Stimulated activated CD4-positive, alpha-beta T cell treated with anti-CD3 and anti-CD28 coated beads, Interleukin-2, amount 100 ng/mL, for 4 hours (primary cell): ENCODE measurements around the gene ACOT7.

Source experiments
- DNase-seq: peaks from one replicate; pipeline ENCODE4 v3.0.0-alpha.2; 2020; ENCODE audit warnings: low read depth

Gene ACOT7

GRCh38 chr1:6424000-6424565 lies 30.5 kb upstream of the ACOT7 start:
- DNase-seq = no peak

- DNase-seq = peak; percentile 64
Observed at GRCh38 chr1:6423321-6423999, 29.9 kb upstream of the ACOT7 start.

GRCh38 chr1:6421266-6421665 lies 27.7 kb upstream of the ACOT7 start:
- no peak for DNase-seq

- no peak for DNase-seq
Observed at GRCh38 chr1:6420454-6421042, 27.0 kb upstream of the ACOT7 start.

GRCh38 chr1:6419804-6420453 lies 26.4 kb upstream of the ACOT7 start, which contains the start of gene HES2:
HES2 (minus strand) TSS chr1:6419919; CDS start chr1:6419820, 99 bp downstream.
- DNase-seq = no peak

- DNase-seq = no peak
Observed at GRCh38 chr1:6419397-6419803, 25.8 kb upstream of the ACOT7 start.

GRCh38 chr1:6418668-6419396 lies 25.3 kb upstream of the ACOT7 start:
- DNase-seq = no peak

GRCh38 chr1:6417961-6418667 lies 24.5 kb upstream of the ACOT7 start:
- DNase-seq = no peak

- no peak for DNase-seq
Observed at GRCh38 chr1:6416906-6417305, 23.3 kb upstream of the ACOT7 start.

GRCh38 chr1:6416295-6416656 lies 22.7 kb upstream of the ACOT7 start:
- no peak for DNase-seq

GRCh38 chr1:6414881-6415626 lies 21.5 kb upstream of the ACOT7 start:
- no peak for DNase-seq

- peak; percentile 26 for DNase-seq
Observed at GRCh38 chr1:6414443-6414844, 20.9 kb upstream of the ACOT7 start.

- no peak for DNase-seq
Observed at GRCh38 chr1:6412896-6413295, 19.3 kb upstream of the ACOT7 start.

GRCh38 chr1:6410248-6410893 lies 16.8 kb upstream of the ACOT7 start:
- no peak for DNase-seq

GRCh38 chr1:6409733-6410132 lies 16.2 kb upstream of the ACOT7 start:
- DNase-seq = no peak

- DNase-seq = no peak
Observed at GRCh38 chr1:6409053-6409452, 15.5 kb upstream of the ACOT7 start.

- no peak for DNase-seq
Observed at GRCh38 chr1:6408023-6408422, 14.5 kb upstream of the ACOT7 start.

- DNase-seq = no peak
Observed at GRCh38 chr1:6401673-6402072, 8.1 kb upstream of the ACOT7 start.

GRCh38 chr1:6399294-6399693 lies 5.7 kb upstream of the ACOT7 start:
- DNase-seq = no peak

- DNase-seq = no peak
Observed at GRCh38 chr1:6397844-6398441, 4.4 kb upstream of the ACOT7 start.
